CD4-positive, alpha-beta T cell treated with Interleukin-15 for 1 hour (primary cell): ENCODE data around the gene RIPPLY3.

ENCODE experiments used
- DNase-seq: peaks from one replicate; pipeline ENCODE4 v3.0.0-alpha.2; 2020

The RIPPLY3 gene

GRCh38 chr21:37064841-37065240 lies 58.3 kb downstream of the RIPPLY3 start:
- DNase-seq = no peak

- DNase-seq = no peak
Measured at GRCh38 chr21:37065561-37066177, 59.2 kb downstream of the RIPPLY3 start.
